Stimulated activated CD8-positive, alpha-beta memory T cell treated with anti-CD3 and anti-CD28 coated beads, Interleukin-4, amount 100 ng/mL, for 24 hours (primary cell): ENCODE data around the gene CLDN6.
A peak's percentile ranks its signal among the peaks of the same experiment; 100 is the strongest.

ENCODE experiments used
- DNase-seq: peaks from one replicate; pipeline ENCODE4 v3.0.0-alpha.2; 2020; ENCODE audit warnings: low read depth

CLDN6 gene

GRCh38 chr16:3027983-3028715, 10.2 kb upstream of the CLDN6 start:
- DNase-seq, result peak; percentile 79

GRCh38 chr16:3027489-3027795, 9.5 kb upstream of the CLDN6 start:
- DNase-seq, result no peak

- DNase-seq, result no peak
Measured at GRCh38 chr16:3026609-3027488, 8.9 kb upstream of the CLDN6 start.

GRCh38 chr16:3026003-3026378, 8.0 kb upstream of the CLDN6 start:
- DNase-seq, result no peak

- DNase-seq, result no peak
Measured at GRCh38 chr16:3025032-3026002, 7.3 kb upstream of the CLDN6 start.

- peak; percentile 90 for DNase-seq
Measured at GRCh38 chr16:3023669-3024478, 5.9 kb upstream of the CLDN6 start, which contains the start of the genes HCFC1R1 and THOC6. HCFC1R1 (minus strand) TSS chr16:3023942; CDS start chr16:3023941, 1 bp downstream. THOC6 (plus strand) TSS chr16:3024035; CDS start chr16:3024327, 292 bp downstream.

GRCh38 chr16:3023415-3023668, 5.4 kb upstream of the CLDN6 start:
- DNase-seq, result no peak

GRCh38 chr16:3022684-3023414, 4.9 kb upstream of the CLDN6 start:
- no peak for DNase-seq

GRCh38 chr16:3022208-3022683, 4.3 kb upstream of the CLDN6 start:
- peak; percentile 88 for DNase-seq

GRCh38 chr16:3021449-3022207, 3.6 kb upstream of the CLDN6 start:
- peak; percentile 77 for DNase-seq

GRCh38 chr16:3020604-3021448, 2.8 kb upstream of the CLDN6 start:
- peak; percentile 50 for DNase-seq

- DNase-seq, result peak; percentile 58
Measured at GRCh38 chr16:3020247-3020603, 2.2 kb upstream of the CLDN6 start, which contains the start of gene TNFRSF12A. TNFRSF12A (plus strand) TSS chr16:3020368; CDS start chr16:3020398, 30 bp downstream.

- no peak for DNase-seq
Measured at GRCh38 chr16:3019594-3020246, 1.7 kb upstream of the CLDN6 start.

- no peak for DNase-seq
Measured at GRCh38 chr16:3017344-3017743, 639 bp downstream of the CLDN6 start.

GRCh38 chr16:3015865-3016521, 2.0 kb downstream of the CLDN6 start:
- DNase-seq, result no peak

- no peak for DNase-seq
Measured at GRCh38 chr16:3014971-3015370, 3.0 kb downstream of the CLDN6 start.

GRCh38 chr16:3013998-3014690, 3.8 kb downstream of the CLDN6 start:
- no peak for DNase-seq
